ENCODE measurements around the gene OR4Q3. TPM values are rescaled to one million over a fixed set of nuclear protein-coding genes. Genes with fewer than 3 reads are reported as not detected.
"Not testable (repeated sequence)": the region's sequence is repeated elsewhere in the genome, so short reads cannot be mapped to it uniquely, and the experiment has no call there.

OR4Q3 gene
- total and polyA plus RNA-seq, 10 of the 15 experiments (the other 5 are each of a cell fraction or from before 2014, with no cell fraction given): not detected

DNA sequence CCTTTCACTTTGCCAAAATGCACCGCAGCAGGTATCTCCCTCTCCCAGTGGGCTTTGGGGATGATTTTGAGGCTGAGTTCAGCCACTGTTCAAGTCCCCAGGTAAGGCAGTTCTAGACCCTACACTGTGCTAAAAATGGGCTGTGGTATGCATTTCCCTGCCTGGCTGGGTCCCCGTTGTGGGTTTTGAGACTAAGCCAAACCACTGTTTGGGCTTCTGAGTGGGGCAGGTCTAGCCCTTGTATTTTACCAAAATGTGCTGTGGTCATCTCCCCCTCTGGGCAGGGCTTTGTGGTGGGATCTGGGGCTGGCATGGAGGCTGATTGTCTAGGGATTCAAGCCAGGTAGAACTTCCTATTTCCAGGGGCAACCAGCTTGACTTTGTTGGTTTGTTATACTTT, 13.6 kb upstream of the OR4Q3 start:
- ChIA-PET RAD21 (ENCODE audit: unreplicated experiment) (no interaction called here), SMC1A (ENCODE audit: uncharacterized antibody, unreplicated experiment) (no interaction called here), POLR2A (no interaction called here), CTCF (no interaction called here)
- DNase-seq (ENCODE audit: low read depth, low spot score) (no peak), ATAC-seq (no peak), FAIRE-seq (no peak)
- H3K27me3 ChIP-seq (replicated peaks in 1 of 2; ENCODE audit: control insufficient read depth in 2 of 2, insufficient read depth in 2 of 2, low read length in 1 of 2): no peaks in the 10 kb centered on the region
- no peak overlapping the region for H3K4me2 ChIP-seq (ENCODE audit: control insufficient read depth, insufficient read depth)
- H3K4me3 ChIP-seq: no peak overlapping the region
- TF ChIP-seq CEBPB (IDR thresholded peaks at IDR 0.05; ENCODE audit: borderline replicate concordance in 1 of 2, low read depth in 2 of 2, low read length in 2 of 2) (no peak), ZBTB33 (IDR thresholded peaks at IDR 0.05) (no peak), ZSCAN29 (IDR thresholded peaks at IDR 0.05) (no peak), IKZF1 (conservative IDR thresholded peaks at IDR 0.05) (no peak), KDM1A (IDR thresholded peaks at IDR 0.05; ENCODE audit: borderline replicate concordance) (no peak), MTA3 (IDR thresholded peaks at IDR 0.05; ENCODE audit: borderline replicate concordance, low read length) (no peak), FOS (IDR thresholded peaks at IDR 0.05; ENCODE audit: borderline replicate concordance, extremely low read depth, insufficient read length) (no peak), HDAC2 (IDR thresholded peaks at IDR 0.05) (no peak)
- H3K4me1 ChIP-seq (ENCODE audit: control insufficient read depth, insufficient read depth, low read length): no peaks in the 10 kb centered on the region
- no peak overlapping the region for H3K27ac ChIP-seq (ENCODE audit: control insufficient read depth, insufficient read depth)
- intact Hi-C loops (cut with micrococcal nuclease; ENCODE audit: unreplicated experiment) (no loop called here), in situ Hi-C loops (cut with MboI) (no loop called here)
- no peaks in the 10 kb centered on the region for H3K36me3 ChIP-seq (ENCODE audit: control insufficient read depth in 2 of 2, insufficient read depth in 2 of 2, low read length in 1 of 2)
- H2AFZ ChIP-seq (ENCODE audit: control insufficient read depth, low read depth, low read length): no peak overlapping the region
- no peak overlapping the region for H3K9ac ChIP-seq (ENCODE audit: control insufficient read depth, insufficient read depth, low read length)
- no TSS peak for BruUV-seq (replicated peaks)
- WGBS (ENCODE audit: insufficient coverage, insufficient replicate concordance, low lambda C conversion rate, missing lambda C conversion rate): 3% methylated on average over 2 of the region's 2 CpGs
- H4K20me1 ChIP-seq (ENCODE audit: control insufficient read depth, insufficient read depth): no peaks in the 10 kb centered on the region
- H3K9me3 ChIP-seq (replicated peaks; ENCODE audit: control insufficient read depth, insufficient read depth, low read length): no peaks in the 10 kb centered on the region; the same call in 2 of the 3 replicates
- H3K79me2 ChIP-seq (ENCODE audit: control insufficient read depth, insufficient read depth, low read length): no peaks in the 10 kb centered on the region

GRCh38 chr14:19733893-19734292, 9.5 kb upstream of the OR4Q3 start:
- WGBS (ENCODE audit: insufficient coverage, insufficient replicate concordance, low lambda C conversion rate, missing lambda C conversion rate): 0% methylated on average over 3 of the region's 3 CpGs
- CTCF ChIA-PET; DNase-seq (ENCODE audit: low read depth, low spot score); RAD21 ChIA-PET (ENCODE audit: unreplicated experiment); H2AFZ ChIP-seq (ENCODE audit: control insufficient read depth, low read depth, low read length); H3K4me1 ChIP-seq (ENCODE audit: control insufficient read depth, insufficient read depth, low read length); ATAC-seq; H4K20me1 ChIP-seq (ENCODE audit: control insufficient read depth, insufficient read depth); H3K4me2 ChIP-seq (ENCODE audit: control insufficient read depth, insufficient read depth); SMC1A ChIA-PET (ENCODE audit: uncharacterized antibody, unreplicated experiment); H3K9me3 ChIP-seq (replicated peaks; ENCODE audit: control insufficient read depth, insufficient read depth, low read length); intact Hi-C loops (cut with micrococcal nuclease; ENCODE audit: unreplicated experiment); POLR2A ChIA-PET; FAIRE-seq; BruUV-seq (replicated peaks); H3K79me2 ChIP-seq (ENCODE audit: control insufficient read depth, insufficient read depth, low read length); in situ Hi-C loops (cut with MboI); H3K27me3 ChIP-seq (replicated peaks in 1 of 2; ENCODE audit: control insufficient read depth in 2 of 2, insufficient read depth in 2 of 2, low read length in 1 of 2); H3K4me3 ChIP-seq; H3K36me3 ChIP-seq (ENCODE audit: control insufficient read depth in 2 of 2, insufficient read depth in 2 of 2, low read length in 1 of 2); H3K27ac ChIP-seq (ENCODE audit: control insufficient read depth, insufficient read depth); H3K9ac ChIP-seq (ENCODE audit: control insufficient read depth, insufficient read depth, low read length): not testable (repeated sequence)

- H3K79me2 ChIP-seq (ENCODE audit: control insufficient read depth, insufficient read depth, low read length); ATAC-seq; POLR2A ChIA-PET; DNase-seq (ENCODE audit: low read depth, low spot score); SMC1A ChIA-PET (ENCODE audit: uncharacterized antibody, unreplicated experiment); H2AFZ ChIP-seq (ENCODE audit: control insufficient read depth, low read depth, low read length); RAD21 ChIA-PET (ENCODE audit: unreplicated experiment); H3K36me3 ChIP-seq (ENCODE audit: control insufficient read depth in 2 of 2, insufficient read depth in 2 of 2, low read length in 1 of 2); H3K9ac ChIP-seq (ENCODE audit: control insufficient read depth, insufficient read depth, low read length); H3K27me3 ChIP-seq (replicated peaks in 1 of 2; ENCODE audit: control insufficient read depth in 2 of 2, insufficient read depth in 2 of 2, low read length in 1 of 2); intact Hi-C loops (cut with micrococcal nuclease; ENCODE audit: unreplicated experiment); BruUV-seq (replicated peaks); H3K4me1 ChIP-seq (ENCODE audit: control insufficient read depth, insufficient read depth, low read length); FAIRE-seq; H3K4me3 ChIP-seq; H3K4me2 ChIP-seq (ENCODE audit: control insufficient read depth, insufficient read depth); in situ Hi-C loops (cut with MboI); H3K27ac ChIP-seq (ENCODE audit: control insufficient read depth, insufficient read depth); CTCF ChIA-PET; H4K20me1 ChIP-seq (ENCODE audit: control insufficient read depth, insufficient read depth); H3K9me3 ChIP-seq (replicated peaks; ENCODE audit: control insufficient read depth, insufficient read depth, low read length): not testable (repeated sequence)
These were observed 8.9 kb downstream of the OR4Q3 start for GRCh38 chr14:19752316-19752715.

Data from GM12878 (cell line).